Trophoblast cell (in vitro differentiated cells and primary cell): ENCODE data around the gene CSF2.

Experiments
- DNase-seq, 2 donors: peaks; one replicate each; pipeline ENCODE4 v3.0.0-alpha.2; 2016
- H2AFZ ChIP-seq: 2 replicates; pipeline ENCODE4 v1.6.1; 2013; ENCODE audit warnings: low read length, moderate library complexity, mild to moderate bottlenecking; ENCODE audit not compliant: insufficient read depth, poor library complexity
- H2AK5ac ChIP-seq: 2 replicates; pipeline ENCODE4 v1.6.1; 2013; ENCODE audit warnings: mild to moderate bottlenecking, low read length
- H2BK120ac ChIP-seq: 2 replicates; pipeline ENCODE4 v1.6.1; 2013; ENCODE audit warnings: low read length, mild to moderate bottlenecking, moderate library complexity; ENCODE audit not compliant: insufficient read depth, poor library complexity
- H2BK12ac ChIP-seq: 2 replicates; pipeline ENCODE4 v1.6.1; 2013; ENCODE audit warnings: mild to moderate bottlenecking, low read length, moderate library complexity
- H2BK5ac ChIP-seq: 2 replicates; pipeline ENCODE4 v1.6.1; 2013; ENCODE audit warnings: low read length, low read depth, moderate library complexity, mild to moderate bottlenecking; ENCODE audit not compliant: poor library complexity
- H3K14ac ChIP-seq: 2 replicates; pipeline ENCODE4 v1.6.1; 2013; ENCODE audit warnings: mild to moderate bottlenecking, low read length
- H3K18ac ChIP-seq: 2 replicates; pipeline ENCODE4 v1.6.1; 2013; ENCODE audit warnings: mild to moderate bottlenecking, low read length
- H3K23ac ChIP-seq: 2 replicates; pipeline ENCODE4 v1.6.1; 2013; ENCODE audit warnings: low read length
- H3K27ac ChIP-seq: 2 replicates; pipeline ENCODE4 v1.5.1; 2013; ENCODE audit warnings: low read depth, mild to moderate bottlenecking, inconsistent platforms, low read length, moderate library complexity
- H3K27me3 ChIP-seq: 2 replicates; pipeline ENCODE4 v1.6.1; 2013; ENCODE audit warnings: inconsistent platforms, mild to moderate bottlenecking, low read length, moderate library complexity; ENCODE audit not compliant: insufficient read depth
- H3K36me3 ChIP-seq, 2 experiments: 1 replicate in 1 of 2; 2 replicates in 1 of 2; pipeline ENCODE4 v1.6.1; 2013; ENCODE audit warnings: low read length in 2 of 2, mild to moderate bottlenecking in 2 of 2, moderate library complexity in 1 of 2; ENCODE audit not compliant: insufficient read depth in 2 of 2, control insufficient read depth in 1 of 2
- H3K4ac ChIP-seq: 2 replicates; pipeline ENCODE4 v1.6.1; 2013; ENCODE audit warnings: low read depth, mild to moderate bottlenecking, low read length, moderate library complexity
- H3K4me1 ChIP-seq, 2 experiments: 1 replicate in 1 of 2; 2 replicates in 1 of 2; pipeline ENCODE4 v1.6.1; 2013; ENCODE audit warnings: low read length in 2 of 2, mild to moderate bottlenecking in 2 of 2, moderate library complexity in 1 of 2; ENCODE audit not compliant: insufficient read depth in 2 of 2, control insufficient read depth in 1 of 2
- H3K4me2 ChIP-seq: 2 replicates; pipeline ENCODE4 v1.6.1; 2013; ENCODE audit warnings: inconsistent platforms, mild to moderate bottlenecking, low read length, moderate library complexity
- H3K4me3 ChIP-seq: 2 replicates; pipeline ENCODE4 v1.5.1; 2013; ENCODE audit warnings: mild to moderate bottlenecking, low read depth, low read length, inconsistent platforms
- H3K79me1 ChIP-seq: one replicate; pipeline ENCODE4 v1.6.1; 2013; ENCODE audit warnings: low read length
- H3K79me2 ChIP-seq: 2 replicates; pipeline ENCODE4 v1.6.1; 2013; ENCODE audit warnings: low read length, mild to moderate bottlenecking; ENCODE audit not compliant: control insufficient read depth, insufficient read depth, poor library complexity
- H3K9ac ChIP-seq: 2 replicates; pipeline ENCODE4 v1.6.1; 2013; ENCODE audit warnings: mild to moderate bottlenecking, low read length
- H3K9me3 ChIP-seq: 2 replicates; pipeline ENCODE4 v1.6.1; 2013; ENCODE audit warnings: low read depth, mild to moderate bottlenecking, control low read depth, inconsistent platforms, low read length; ENCODE audit not compliant: insufficient read depth
- H4K12ac ChIP-seq: 2 replicates; pipeline ENCODE4 v1.6.1; 2013; ENCODE audit warnings: low read depth, mild to moderate bottlenecking, low read length, moderate library complexity
- H4K8ac ChIP-seq: 2 replicates; pipeline ENCODE4 v1.6.1; 2013; ENCODE audit warnings: low read depth, mild to moderate bottlenecking, low read length, moderate library complexity
- H4K91ac ChIP-seq: one replicate; pipeline ENCODE4 v1.6.1; 2013; ENCODE audit warnings: low read depth, mild to moderate bottlenecking, low read length, moderate library complexity
- WGBS: extraction: QIAGEN DNeasy Blood & Tissue Kit; methylation state at CpG from one replicate; pipeline ENCODE4 v1.1.7; 2013; ENCODE audit warnings: missing lambda C conversion rate; ENCODE audit not compliant: insufficient read length, insufficient coverage; ENCODE audit errors: extremely low coverage; 5-methylcytosine and 5-hydroxymethylcytosine counted together

CSF2 gene

GRCh38 chr5:132100672-132101261 lies 27.2 kb downstream of the CSF2 start:
- Histone ChIP-seq H2AK5ac (no peak overlapping the region), H2AFZ (no peak overlapping the region), H3K79me2 (no peaks in the 10 kb centered on the region), H2BK120ac (no peak overlapping the region), H3K36me3 (no peaks in the 10 kb centered on the region), H2BK5ac (no peak overlapping the region), H3K14ac (no peak overlapping the region), H3K4me1 (no peaks in the 10 kb centered on the region), H3K4me3 (no peak overlapping the region), H3K4ac (no peak overlapping the region), H4K12ac (no peak overlapping the region), H3K9ac (no peak overlapping the region), H2BK12ac (no peak overlapping the region), H3K23ac (no peak overlapping the region), H3K27ac (no peak overlapping the region), H3K79me1 (no peaks in the 10 kb centered on the region), H3K9me3 (no peaks in the 10 kb centered on the region), H3K4me2 (no peak overlapping the region), H3K18ac (no peak overlapping the region), H4K8ac (no peak overlapping the region), H3K27me3 (no peaks in the 10 kb centered on the region), H4K91ac (no peak overlapping the region)
- no peak for DNase-seq
- WGBS, result no CpG with 5 or more reads among the region's 8 CpGs

GRCh38 chr5:132101385-132101880 lies 27.8 kb downstream of the CSF2 start:
- H2BK5ac ChIP-seq, result no peak overlapping the region
- no peaks in the 10 kb centered on the region for H3K36me3 ChIP-seq
- no peak overlapping the region for H3K4me3 ChIP-seq
- no peaks in the 10 kb centered on the region for H3K4me1 ChIP-seq
- WGBS, result no CpG with 5 or more reads among the region's 6 CpGs
- DNase-seq, result no peak
- no peak overlapping the region for H2BK120ac ChIP-seq
- H3K79me1 ChIP-seq, result no peaks in the 10 kb centered on the region
- H3K23ac ChIP-seq, result no peak overlapping the region
- H2AK5ac ChIP-seq, result no peak overlapping the region
- H3K79me2 ChIP-seq, result no peaks in the 10 kb centered on the region
- no peak overlapping the region for H4K91ac ChIP-seq
- H4K12ac ChIP-seq, result no peak overlapping the region
- no peak overlapping the region for H2AFZ ChIP-seq
- no peak overlapping the region for H3K4ac ChIP-seq
- no peak overlapping the region for H3K18ac ChIP-seq
- H3K14ac ChIP-seq, result no peak overlapping the region
- H3K4me2 ChIP-seq, result no peak overlapping the region
- H3K27me3 ChIP-seq, result no peaks in the 10 kb centered on the region
- H3K27ac ChIP-seq, result no peak overlapping the region
- no peak overlapping the region for H4K8ac ChIP-seq
- H3K9ac ChIP-seq, result no peak overlapping the region
- no peaks in the 10 kb centered on the region for H3K9me3 ChIP-seq
- no peak overlapping the region for H2BK12ac ChIP-seq

- Histone ChIP-seq H2AK5ac (no peak overlapping the region), H4K12ac (no peak overlapping the region), H3K36me3 (no peaks in the 10 kb centered on the region), H2AFZ (no peak overlapping the region), H3K4me1 (no peaks in the 10 kb centered on the region), H3K4me2 (no peak overlapping the region), H4K8ac (no peak overlapping the region), H3K79me2 (no peaks in the 10 kb centered on the region), H3K9ac (no peak overlapping the region), H2BK5ac (no peak overlapping the region), H2BK12ac (no peak overlapping the region), H3K4me3 (no peak overlapping the region), H3K23ac (no peak overlapping the region), H3K14ac (no peak overlapping the region), H3K9me3 (no peaks in the 10 kb centered on the region), H3K4ac (no peak overlapping the region), H4K91ac (no peak overlapping the region), H2BK120ac (no peak overlapping the region), H3K27me3 (no peaks in the 10 kb centered on the region), H3K27ac (no peak overlapping the region), H3K79me1 (no peaks in the 10 kb centered on the region), H3K18ac (no peak overlapping the region)
- no CpG with 5 or more reads among the region's 5 CpGs for WGBS
- no peak for DNase-seq
Observed at GRCh38 chr5:132102101-132102701, 28.6 kb downstream of the CSF2 start.

GRCh38 chr5:132102944-132103331 lies 29.3 kb downstream of the CSF2 start:
- DNase-seq, result no peak
- Histone ChIP-seq H3K27ac (no peak overlapping the region), H4K91ac (no peak overlapping the region), H3K23ac (no peak overlapping the region), H3K79me1 (no peaks in the 10 kb centered on the region), H4K12ac (no peak overlapping the region), H3K14ac (no peak overlapping the region), H3K4me3 (no peak overlapping the region), H3K36me3 (no peaks in the 10 kb centered on the region), H3K4me2 (no peak overlapping the region), H3K4ac (no peak overlapping the region), H3K9ac (no peak overlapping the region), H2BK5ac (no peak overlapping the region), H3K9me3 (no peaks in the 10 kb centered on the region), H3K18ac (no peak overlapping the region), H2AK5ac (no peak overlapping the region), H3K27me3 (no peaks in the 10 kb centered on the region), H3K4me1 (no peaks in the 10 kb centered on the region), H2BK12ac (no peak overlapping the region), H3K79me2 (no peaks in the 10 kb centered on the region), H4K8ac (no peak overlapping the region), H2AFZ (no peak overlapping the region), H2BK120ac (no peak overlapping the region)
- WGBS, result no CpG with 5 or more reads among the region's 3 CpGs
